ENCODE data around the gene CLIP2. TPM values are rescaled to one million over a fixed set of nuclear protein-coding genes. Genes with fewer than 3 reads are reported as not detected.
"Not testable (repeated sequence)": the region's sequence is repeated elsewhere in the genome, so short reads cannot be mapped to it uniquely, and the experiment has no call there.

The CLIP2 gene
- total and polyA plus RNA-seq, 3 experiments from 2014 or later, result 0.94 to 2.9 (median 2.4) TPM

DNA sequence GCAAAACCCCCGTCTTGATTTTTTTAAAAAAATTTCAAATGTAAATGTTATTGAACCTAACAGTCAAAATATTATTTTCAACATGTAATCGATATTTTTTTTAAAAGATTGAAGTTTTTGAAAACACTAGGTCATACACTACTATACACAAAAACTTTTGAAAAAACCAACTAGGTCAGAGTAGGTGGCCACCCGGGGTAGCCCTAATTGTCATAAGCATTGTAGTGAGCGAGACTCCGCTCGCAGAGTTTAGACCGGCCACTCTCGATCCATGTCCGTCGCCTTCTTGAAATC, 35.4 kb upstream of the CLIP2 start:
- peaks cover 0 to 2% of the 10 kb centered on the region in 2 donors for H3K27me3 Mint-ChIP-seq
- ChIA-PET CTCF (no interaction called here), POLR2A (no interaction called here)
- Histone ChIP-seq H3K36me3 (ENCODE audit: insufficient read depth, low read length) (peaks cover 18% of the 10 kb centered on the region), H3K4me1 (ENCODE audit: insufficient read depth, low read length) (peaks cover 10% of the 10 kb centered on the region), H3K9me3 (ENCODE audit: low read length) (no peaks in the 10 kb centered on the region), H3K27me3 (ENCODE audit: insufficient read depth, low read length, poor library complexity, severe bottlenecking) (no peaks in the 10 kb centered on the region), H3K4me3 (ENCODE audit: low read length) (peak overlapping the region; percentile 82), H3K27ac (ENCODE audit: low read depth, low read length) (peak overlapping the region; percentile 90)
- peak overlapping the region; percentile 91 to 99 (median 94) for H3K4me3 Mint-ChIP-seq
- H3K36me3 Mint-ChIP-seq, result peaks cover 0 to 32% (median 8%) of the 10 kb centered on the region in 3 donors
- no peak for DNase-seq
- H3K27ac Mint-ChIP-seq, result peak overlapping the region; percentile 92 to 98 (median 96)
- no peaks in the 10 kb centered on the region for H3K9me3 Mint-ChIP-seq
- peaks cover 17 to 34% (median 30%) of the 10 kb centered on the region in 3 donors for H3K4me1 Mint-ChIP-seq

GRCh38 chr7:74254129-74254857, 34.9 kb upstream of the CLIP2 start, which contains the start of gene RFC2:
Gene RFC2 (minus strand): TSS chr7:74254399. CDS start chr7:74254383, 16 bp downstream.
- POLR2A ChIA-PET, result no interaction called here

DNA sequence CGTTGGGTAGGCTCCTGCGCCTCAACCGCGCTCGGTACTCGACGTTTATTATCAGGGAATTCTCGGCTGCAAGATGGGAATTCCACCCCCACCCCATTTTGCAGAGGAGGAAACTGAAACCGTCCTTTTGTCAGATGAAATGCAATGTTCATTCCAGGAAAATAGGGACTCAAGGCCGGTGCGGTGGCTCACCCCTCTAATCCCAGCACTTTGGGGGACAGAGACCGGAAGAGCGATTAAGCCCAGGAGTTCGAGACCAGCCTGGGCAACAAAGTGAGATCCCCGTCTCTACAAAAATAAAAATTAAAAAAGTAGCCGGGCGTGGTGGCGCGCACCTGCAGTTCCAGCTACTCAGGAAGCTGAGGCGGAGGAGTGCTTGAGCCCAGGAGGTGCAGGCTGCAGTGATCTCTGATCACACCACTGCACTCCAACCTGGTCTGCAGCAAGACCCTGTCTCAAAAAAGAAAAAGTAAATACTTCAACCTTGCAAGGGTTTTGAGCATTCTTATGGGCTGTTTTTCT, 34.3 kb upstream of the CLIP2 start:
- Mint-ChIP-seq H3K9me3 (no peaks in the 10 kb centered on the region), H3K4me1 (peaks cover 17 to 34% (median 30%) of the 10 kb centered on the region in 3 donors), H3K27me3 (peaks cover 0 to 3% of the 10 kb centered on the region in 2 donors), H3K4me3 (peak overlapping the region; percentile 91 to 99 (median 94)), H3K36me3 (peaks cover 0 to 22% (median 4%) of the 10 kb centered on the region in 3 donors), H3K27ac (peak overlapping the region; percentile 92 to 98 (median 96))
- no peaks in the 10 kb centered on the region for H3K9me3 ChIP-seq (ENCODE audit: low read length)
- peaks cover 11% of the 10 kb centered on the region for H3K36me3 ChIP-seq (ENCODE audit: insufficient read depth, low read length)
- peaks cover 10% of the 10 kb centered on the region for H3K4me1 ChIP-seq (ENCODE audit: insufficient read depth, low read length)
- CTCF ChIA-PET, result no interaction called here
- POLR2A ChIA-PET, result no interaction called here
- no peaks in the 10 kb centered on the region for H3K27me3 ChIP-seq (ENCODE audit: insufficient read depth, low read length, poor library complexity, severe bottlenecking)
- DNase-seq, result no peak
- H3K27ac ChIP-seq (ENCODE audit: low read depth, low read length), result peak overlapping the region; percentile 90
- H3K4me3 ChIP-seq (ENCODE audit: low read length), result peak overlapping the region; percentile 82

More at GRCh38 chr7:74254129-74254857, 34.9 kb upstream of the CLIP2 start, which contains the start of gene RFC2:
- peak; percentile 95 to 97 (median 96) for DNase-seq
- H3K36me3 ChIP-seq (ENCODE audit: insufficient read depth, low read length), result peaks cover 14% of the 10 kb centered on the region
- peak within 1 kb of the TSS; percentile 91 to 99 (median 94) for H3K4me3 Mint-ChIP-seq
- H3K9me3 ChIP-seq (ENCODE audit: low read length), result no peaks in the 10 kb centered on the region
- peak within 1 kb of the TSS; percentile 92 to 98 (median 96) for H3K27ac Mint-ChIP-seq
- peak within 1 kb of the TSS; percentile 90 for H3K27ac ChIP-seq (ENCODE audit: low read depth, low read length)
- CTCF ChIA-PET, result no interaction called here
- peaks cover 10% of the 10 kb centered on the region for H3K4me1 ChIP-seq (ENCODE audit: insufficient read depth, low read length)
- H3K4me1 Mint-ChIP-seq, result peaks cover 17 to 34% (median 30%) of the 10 kb centered on the region in 3 donors
- peaks cover 0 to 3% of the 10 kb centered on the region in 2 donors for H3K27me3 Mint-ChIP-seq
- H3K4me3 ChIP-seq (ENCODE audit: low read length), result peak within 1 kb of the TSS; percentile 82
- no peaks in the 10 kb centered on the region for H3K27me3 ChIP-seq (ENCODE audit: insufficient read depth, low read length, poor library complexity, severe bottlenecking)
- H3K36me3 Mint-ChIP-seq, result peaks cover 0 to 27% (median 8%) of the 10 kb centered on the region in 3 donors
- no peaks in the 10 kb centered on the region for H3K9me3 Mint-ChIP-seq

DNA sequence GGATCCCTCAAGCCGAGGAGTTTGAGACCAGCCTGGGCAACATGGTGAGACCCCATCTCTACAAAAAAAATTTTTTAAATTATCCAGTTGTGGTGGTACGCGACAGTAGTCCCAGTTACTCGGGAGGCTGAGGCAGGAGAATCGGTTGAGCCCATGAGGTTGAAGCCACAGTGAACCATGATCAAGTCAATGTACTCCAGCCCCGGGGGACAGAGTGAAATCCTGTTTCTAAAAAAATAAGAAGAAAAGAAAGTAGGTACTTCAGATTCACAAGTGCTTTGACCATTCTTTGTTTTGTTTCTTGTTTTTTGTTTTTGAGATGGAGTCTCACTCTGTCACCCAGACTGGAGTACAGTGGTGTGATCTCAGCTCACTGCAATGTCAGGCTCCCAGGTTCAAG, 33.7 kb upstream of the CLIP2 start:
- POLR2A ChIA-PET; CTCF ChIA-PET; H3K9me3 ChIP-seq (ENCODE audit: low read length); H3K9me3 Mint-ChIP-seq; H3K27me3 Mint-ChIP-seq; H3K4me1 ChIP-seq (ENCODE audit: insufficient read depth, low read length); H3K36me3 ChIP-seq (ENCODE audit: insufficient read depth, low read length); H3K27me3 ChIP-seq (ENCODE audit: insufficient read depth, low read length, poor library complexity, severe bottlenecking); DNase-seq: not testable (repeated sequence)
- Mint-ChIP-seq H3K36me3 (peaks cover 0 to 17% (median 2%) of the 10 kb centered on the region in 3 donors), H3K4me3 (peak overlapping the region; percentile 56 to 98 (median 91)), H3K27ac (peak overlapping the region in 6 of 8 donors; percentile 17 to 97 (median 94)), H3K4me1 (peaks cover 17 to 31% (median 28%) of the 10 kb centered on the region in 3 donors)
- peak overlapping the region; percentile 90 for H3K27ac ChIP-seq (ENCODE audit: low read depth, low read length)
- peak overlapping the region; percentile 82 for H3K4me3 ChIP-seq (ENCODE audit: low read length)

DNA sequence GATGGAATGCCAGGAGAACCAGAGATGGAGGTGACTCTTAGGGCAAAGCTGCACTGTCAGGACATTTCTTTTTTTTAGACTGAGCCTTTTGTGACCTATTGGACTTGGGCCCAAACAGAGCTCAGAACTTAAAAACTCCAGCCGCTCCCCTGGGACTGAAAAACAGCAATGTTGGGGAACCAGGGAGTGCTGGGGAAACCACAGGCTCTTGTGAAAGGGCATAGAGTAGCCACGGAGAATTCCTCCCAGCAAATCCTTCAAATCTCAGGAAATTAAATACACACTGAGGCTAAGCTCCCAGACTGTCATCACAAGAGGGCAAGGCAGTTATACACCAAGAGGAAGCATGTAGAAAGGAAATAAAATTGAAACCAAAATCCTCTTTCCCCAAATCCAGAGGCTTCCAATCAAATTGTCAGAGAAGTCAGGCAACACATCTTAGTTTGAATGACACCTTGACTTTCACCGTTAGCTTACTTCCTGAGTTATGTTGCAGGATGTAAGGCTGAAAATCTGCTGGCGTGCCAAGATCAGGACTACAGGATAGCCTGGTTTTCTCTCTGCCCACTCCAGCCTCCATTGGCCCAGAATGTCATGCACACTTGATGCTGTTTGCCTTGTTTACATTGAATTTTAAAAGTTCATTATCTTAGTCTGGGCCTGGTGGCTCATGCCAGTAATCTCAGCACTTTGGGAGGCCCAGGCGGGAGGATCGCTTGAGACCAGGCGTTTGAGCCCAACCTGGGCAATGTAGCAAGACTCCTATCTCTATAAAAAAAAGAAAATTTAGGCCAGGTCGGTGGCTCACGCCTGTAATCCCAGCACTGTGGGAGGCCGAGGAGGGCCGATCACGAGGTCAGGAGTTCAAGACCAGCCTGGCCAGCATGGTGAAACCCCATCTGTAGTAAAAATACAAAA, 32.5 kb upstream of the CLIP2 start:
- ChIA-PET CTCF (no interaction called here), POLR2A (no interaction called here)
- no peaks in the 10 kb centered on the region for H3K36me3 ChIP-seq (ENCODE audit: insufficient read depth, low read length)
- no peak overlapping the region for H3K27ac ChIP-seq (ENCODE audit: low read depth, low read length)
- Mint-ChIP-seq H3K4me3 (peak overlapping the region in 6 of 7 donors; percentile 56 to 86 (median 66)), H3K36me3 (peaks cover 0 to 10% (median 2%) of the 10 kb centered on the region in 3 donors), H3K4me1 (peaks cover 17 to 28% (median 27%) of the 10 kb centered on the region in 3 donors), H3K9me3 (no peaks in the 10 kb centered on the region), H3K27me3 (peaks cover 0 to 3% of the 10 kb centered on the region in 2 donors), H3K27ac (peak overlapping the region in 7 of 8 donors; percentile 19 to 92 (median 76))
- no peaks in the 10 kb centered on the region for H3K27me3 ChIP-seq (ENCODE audit: insufficient read depth, low read length, poor library complexity, severe bottlenecking)
- no peaks in the 10 kb centered on the region for H3K9me3 ChIP-seq (ENCODE audit: low read length)
- no peak overlapping the region for H3K4me3 ChIP-seq (ENCODE audit: low read length)
- H3K4me1 ChIP-seq (ENCODE audit: insufficient read depth, low read length), result peaks cover 10% of the 10 kb centered on the region
- DNase-seq, result no peak

GRCh38 chr7:74258639-74259038, 30.6 kb upstream of the CLIP2 start:
- CTCF ChIA-PET, result no interaction called here
- H3K9me3 Mint-ChIP-seq, result no peaks in the 10 kb centered on the region

DNA sequence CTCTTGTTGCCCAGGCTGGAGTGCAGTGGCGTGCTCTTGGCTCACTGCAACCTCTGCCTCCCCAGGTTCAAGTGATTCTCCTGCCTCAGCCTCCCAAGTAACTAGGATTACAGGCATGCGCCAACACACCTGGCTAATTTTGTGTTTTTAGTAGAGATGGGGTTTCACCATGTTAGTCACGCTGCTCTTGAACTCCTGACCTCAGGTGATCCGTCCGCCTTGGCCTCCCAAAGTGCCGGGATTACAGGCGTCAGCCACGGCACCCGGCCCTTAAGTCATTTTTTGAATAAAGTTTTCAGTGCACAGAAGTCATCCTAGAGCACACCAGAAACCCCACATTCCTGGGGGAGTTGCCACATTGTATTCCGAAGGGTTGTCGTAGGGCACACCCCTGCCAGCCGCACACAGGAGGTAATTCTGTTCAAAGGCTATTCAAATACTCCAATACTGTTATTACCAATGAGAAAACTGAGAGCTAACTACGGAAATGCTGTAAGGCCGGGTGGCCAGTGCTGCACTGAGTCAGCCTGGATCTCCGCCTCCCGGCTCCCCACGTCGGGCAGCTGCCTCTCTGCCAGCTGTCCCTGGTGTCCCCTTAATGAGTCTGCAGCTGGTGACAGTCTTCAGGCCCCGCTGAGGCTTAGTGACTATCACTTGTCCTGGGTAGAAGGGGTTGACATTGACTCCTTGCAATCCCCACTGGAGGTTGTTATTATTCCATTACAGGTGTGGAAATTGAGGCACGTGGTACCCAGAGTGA, 26.4 kb upstream of the CLIP2 start:
- ChIA-PET POLR2A (no interaction called here), CTCF (no interaction called here)
- Histone ChIP-seq H3K27me3 (ENCODE audit: insufficient read depth, low read length, poor library complexity, severe bottlenecking) (no peaks in the 10 kb centered on the region), H3K4me1 (ENCODE audit: insufficient read depth, low read length) (no peaks in the 10 kb centered on the region), H3K27ac (ENCODE audit: low read depth, low read length) (no peak overlapping the region), H3K36me3 (ENCODE audit: insufficient read depth, low read length) (no peaks in the 10 kb centered on the region), H3K4me3 (ENCODE audit: low read length) (no peak overlapping the region), H3K9me3 (ENCODE audit: low read length) (no peaks in the 10 kb centered on the region)
- peaks cover 5 to 9% of the 10 kb centered on the region in 2 donors for H3K27me3 Mint-ChIP-seq
- H3K27ac Mint-ChIP-seq, result no peak overlapping the region
- DNase-seq, result no peak
- H3K9me3 Mint-ChIP-seq, result no peaks in the 10 kb centered on the region
- no peaks in the 10 kb centered on the region for H3K36me3 Mint-ChIP-seq
- no peak overlapping the region for H3K4me3 Mint-ChIP-seq
- H3K4me1 Mint-ChIP-seq, result no peaks in the 10 kb centered on the region

More at GRCh38 chr7:74258639-74259038, 30.6 kb upstream of the CLIP2 start:
- POLR2A ChIA-PET, result no interaction called here
- Mint-ChIP-seq H3K4me3 (no peak overlapping the region), H3K27me3 (peaks cover 3 to 4% of the 10 kb centered on the region in 2 donors), H3K4me1 (peaks cover 11 to 20% (median 14%) of the 10 kb centered on the region in 3 donors), H3K36me3 (peaks cover 0 to 7% (median 0%) of the 10 kb centered on the region in 3 donors), H3K27ac (peak overlapping the region in 1 of 8 donors; percentile 4)
- Histone ChIP-seq H3K36me3 (ENCODE audit: insufficient read depth, low read length) (no peaks in the 10 kb centered on the region), H3K9me3 (ENCODE audit: low read length) (no peaks in the 10 kb centered on the region), H3K4me3 (ENCODE audit: low read length) (no peak overlapping the region), H3K27ac (ENCODE audit: low read depth, low read length) (no peak overlapping the region), H3K4me1 (ENCODE audit: insufficient read depth, low read length) (peaks cover 10% of the 10 kb centered on the region), H3K27me3 (ENCODE audit: insufficient read depth, low read length, poor library complexity, severe bottlenecking) (no peaks in the 10 kb centered on the region)
- DNase-seq, result no peak
